ENCODE measurements around the gene KRT77.
A peak's percentile ranks its signal among the peaks of the same experiment; 100 is the strongest.

KRT77 gene

GRCh38 chr12:52691076-52691840, 12.1 kb downstream of the KRT77 start:
- peak; percentile 36 to 45 for DNase-seq

DNA sequence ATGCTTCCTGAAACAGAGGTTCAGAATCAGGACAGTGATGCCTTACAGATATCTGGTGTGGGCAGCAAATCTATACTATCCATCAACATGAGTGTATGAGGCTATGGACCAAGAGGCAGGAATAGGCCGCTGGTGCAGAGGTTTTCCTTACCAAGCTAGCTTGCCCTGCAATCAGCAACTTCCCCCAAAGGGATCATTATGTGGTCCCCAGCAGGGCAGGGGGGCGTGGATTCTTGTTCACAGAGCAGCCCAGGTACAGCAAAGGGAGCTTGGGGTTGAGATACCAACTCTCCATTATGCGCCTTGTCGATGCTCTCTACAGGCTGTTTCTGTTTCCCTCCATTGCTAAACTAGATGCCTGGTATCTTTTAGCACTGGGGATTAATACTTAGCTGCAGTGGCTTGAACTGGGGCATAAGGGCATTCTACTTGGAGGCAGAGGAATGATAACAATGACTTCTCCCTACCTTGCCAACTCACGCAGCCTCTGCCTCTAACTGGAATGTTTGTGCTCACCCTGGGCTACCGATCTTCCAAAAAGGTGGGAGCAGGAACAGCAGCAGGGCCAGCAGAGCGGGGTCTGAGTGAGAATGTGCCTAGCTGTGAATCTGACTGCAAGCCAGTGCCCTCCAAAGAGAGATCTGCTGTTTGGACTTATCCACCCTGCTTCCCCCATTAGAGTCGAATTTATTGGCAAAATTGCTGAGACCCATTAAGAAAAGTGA, 12.8 kb downstream of the KRT77 start:
- DNase-seq: no peak

GRCh38 chr12:52689936-52690335, 13.4 kb downstream of the KRT77 start:
- no peak for DNase-seq

DNA sequence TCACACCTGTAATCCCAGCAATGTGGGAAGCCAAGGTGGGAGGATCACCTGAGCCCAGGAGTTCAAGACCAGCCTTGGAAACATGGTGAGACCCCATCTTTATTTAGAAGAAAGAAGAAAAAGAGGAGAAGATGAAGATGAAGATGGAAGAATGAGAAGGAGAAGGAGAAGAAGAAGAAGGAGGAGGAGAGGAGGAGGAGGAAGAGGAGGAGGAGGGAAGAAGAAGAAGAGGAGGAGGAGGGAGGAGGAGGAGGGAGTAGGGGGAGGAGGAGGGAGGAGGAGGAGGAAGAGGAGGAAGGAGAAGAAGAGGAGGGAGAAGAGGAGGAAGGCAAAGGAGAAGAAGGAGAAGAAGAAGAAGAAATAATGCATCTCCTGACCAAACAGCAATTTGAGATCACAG, 14.1 kb downstream of the KRT77 start:
- DNase-seq: no peak

DNA sequence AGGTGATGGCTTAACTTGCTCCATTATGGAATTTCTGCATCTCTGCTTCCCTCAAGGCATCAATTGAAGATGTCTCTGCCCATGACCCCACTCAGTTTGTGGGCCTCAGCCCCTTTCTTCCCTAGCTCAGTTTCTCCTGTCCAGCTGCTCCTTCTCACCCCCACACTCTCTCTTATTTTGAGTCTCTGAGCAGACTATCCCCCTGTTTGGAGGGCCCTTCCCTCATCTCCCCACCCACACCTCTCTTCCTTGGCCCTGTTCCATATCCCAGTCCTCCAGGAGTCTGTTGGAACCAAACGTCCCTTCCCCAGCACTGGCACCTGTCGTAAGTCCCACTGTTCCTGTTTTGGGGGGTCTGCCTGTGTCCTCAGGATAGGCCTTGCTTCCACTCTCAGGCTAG, 14.8 kb downstream of the KRT77 start:
- no peak for DNase-seq

DNA sequence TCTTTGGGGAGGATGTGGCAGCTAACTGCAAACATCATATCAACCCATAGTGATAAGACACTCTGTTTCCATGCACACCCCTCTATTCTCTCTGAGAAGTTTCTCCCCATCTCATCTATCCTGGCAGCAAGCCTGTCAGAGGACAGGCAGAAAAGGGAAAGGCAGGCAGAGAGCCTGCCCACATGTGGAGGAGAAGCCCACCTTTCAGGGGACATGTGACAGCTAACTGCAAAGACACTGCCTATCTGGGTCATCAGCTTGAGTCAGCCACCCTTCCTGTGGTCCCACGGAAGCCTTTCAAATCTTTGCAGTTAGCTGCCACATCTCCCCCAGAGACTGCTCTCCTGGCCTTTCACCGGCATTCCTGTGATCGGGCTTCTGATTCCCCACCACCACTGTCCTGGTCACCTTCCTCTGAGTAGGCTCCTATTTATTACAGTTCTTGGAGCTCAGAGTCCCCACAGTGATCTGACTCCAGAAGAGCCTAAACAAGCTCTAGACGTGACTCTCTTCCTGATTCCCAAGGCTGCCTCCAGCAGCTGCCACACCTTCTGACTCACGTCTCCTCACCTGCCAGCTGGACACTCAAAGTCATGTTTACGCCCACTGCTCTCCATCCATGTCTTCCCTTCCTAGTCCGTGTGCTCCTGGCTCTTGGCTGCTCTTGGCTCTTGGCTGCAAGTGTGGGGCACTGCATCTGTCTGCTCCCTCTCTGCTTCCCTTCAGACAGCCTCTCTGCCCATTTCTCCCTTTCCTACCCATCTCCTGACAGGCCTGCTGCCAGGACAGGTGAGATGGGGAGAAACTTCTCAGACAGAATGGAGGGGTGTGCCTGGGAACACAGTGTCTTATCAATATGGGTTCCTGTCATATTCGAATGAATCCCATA, 15.6 kb downstream of the KRT77 start:
- no peak for DNase-seq

DNA sequence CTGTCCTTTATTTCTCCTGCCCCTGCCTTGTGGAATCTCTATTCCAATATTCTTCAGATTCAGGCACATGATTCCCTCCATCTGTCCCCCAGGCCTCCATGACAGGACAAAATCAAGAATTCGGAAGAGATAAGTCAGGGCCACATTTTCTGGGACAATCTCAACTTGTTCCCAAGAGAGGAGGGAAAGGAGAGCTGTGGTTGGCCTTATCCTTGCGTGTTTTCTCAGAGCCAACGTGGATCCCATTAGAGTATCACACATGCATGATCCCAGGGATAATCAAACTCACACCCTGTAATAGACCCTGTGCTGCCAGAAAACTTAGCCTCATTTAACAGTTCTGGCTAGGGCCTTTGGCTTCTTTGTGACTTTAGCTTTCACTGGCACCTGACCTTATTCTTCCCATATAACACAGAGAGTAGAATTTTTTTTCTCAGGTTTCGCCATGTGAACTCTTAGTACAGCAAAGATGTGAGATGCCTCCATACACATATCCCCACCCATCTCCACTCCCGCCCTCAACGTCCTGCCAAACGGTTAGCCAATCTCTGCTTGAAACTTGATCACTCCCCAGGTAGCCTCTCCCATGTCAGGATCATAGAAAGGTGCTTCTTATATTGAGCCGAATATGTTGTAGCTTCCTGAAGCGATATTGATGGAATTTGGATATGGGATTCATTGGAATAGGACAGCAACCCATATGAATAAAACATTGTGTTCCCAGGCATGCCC, 16.4 kb downstream of the KRT77 start:
- no peak for DNase-seq

- no peak for DNase-seq
These were observed 17.3 kb downstream of the KRT77 start for GRCh38 chr12:52686063-52686462.

DNA sequence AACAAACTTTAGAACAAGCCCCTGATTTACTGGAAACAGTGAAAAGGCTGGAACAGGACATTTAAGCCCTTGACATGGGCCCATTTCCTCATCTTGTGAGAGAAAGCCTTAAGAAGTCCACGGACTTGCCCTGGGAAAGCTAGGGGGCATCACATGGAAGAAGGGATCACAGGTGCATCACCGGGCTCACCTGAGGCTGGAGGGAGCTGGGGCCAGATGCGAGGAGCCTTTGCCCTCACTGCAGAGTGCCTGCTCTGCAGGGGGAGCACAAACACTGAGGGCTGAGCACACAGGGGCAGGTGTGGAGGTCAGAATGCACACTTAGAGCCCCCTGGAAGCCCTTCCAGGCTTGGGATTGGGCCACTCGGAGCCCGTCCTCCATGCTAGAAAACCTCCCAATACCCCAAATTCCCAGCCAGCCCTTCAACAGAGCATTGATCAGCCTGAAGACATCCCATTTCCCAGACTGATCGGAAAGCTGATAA, 17.9 kb downstream of the KRT77 start:
- no peak for DNase-seq

DNA sequence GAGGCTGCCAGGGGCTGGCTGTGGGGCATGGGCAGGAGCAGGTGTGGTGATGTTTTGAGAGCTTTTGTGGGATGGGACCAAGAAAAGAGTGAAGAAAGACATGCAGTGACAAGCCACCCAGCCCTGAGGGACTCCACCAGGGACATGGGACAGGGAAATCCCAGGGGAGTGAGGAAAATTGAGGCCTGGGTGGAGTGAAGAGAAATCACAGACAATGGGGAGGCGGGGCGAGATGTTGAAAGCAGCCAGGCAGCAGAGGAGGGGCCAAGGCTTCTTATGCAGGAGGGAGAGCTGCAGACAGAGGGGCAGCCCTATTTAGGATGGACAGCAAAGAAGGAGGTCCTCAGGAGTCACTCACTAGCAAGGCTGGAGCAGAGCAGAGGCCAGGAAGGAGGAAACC, 18.9 kb downstream of the KRT77 start:
- no peak for DNase-seq

DNA sequence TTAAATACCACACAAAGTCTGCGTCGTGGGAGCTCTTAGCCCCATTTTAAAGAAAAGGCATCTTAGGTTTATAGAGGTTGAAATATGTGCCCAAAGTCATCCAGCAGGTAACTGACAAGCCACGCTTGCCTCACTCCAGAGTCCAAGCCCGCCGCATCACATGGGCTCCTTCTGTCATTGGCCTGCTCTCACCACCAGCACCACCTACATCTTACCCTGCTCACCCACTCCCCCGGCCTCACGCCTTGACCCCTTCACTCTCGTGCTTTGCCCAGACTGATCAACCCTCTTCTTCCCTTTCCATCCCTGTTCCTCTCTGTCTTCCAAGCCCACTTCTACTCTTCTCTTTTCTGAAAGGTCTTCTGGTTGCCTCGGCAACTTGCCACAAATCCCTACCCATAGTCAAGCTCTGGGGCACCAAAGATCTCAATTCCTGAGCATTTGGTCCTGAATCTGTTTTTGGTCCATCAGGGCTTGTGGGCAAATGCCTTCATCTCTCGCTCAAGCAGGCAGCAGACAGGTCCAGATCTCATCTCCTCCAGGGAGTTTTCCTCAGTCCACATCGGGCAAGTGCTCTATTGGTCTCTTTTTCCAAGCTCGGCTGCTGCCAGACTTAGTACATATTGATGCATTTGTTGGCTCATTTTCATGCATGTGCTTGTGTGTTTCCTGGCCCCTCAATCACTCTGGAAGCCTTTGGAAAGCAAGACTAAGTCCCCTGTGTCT, 19.6 kb downstream of the KRT77 start:
- no peak for DNase-seq

- DNase-seq: no peak
These were observed 20.3 kb downstream of the KRT77 start for GRCh38 chr12:52682938-52683574.

- DNase-seq: no peak
These were observed 21.0 kb downstream of the KRT77 start for GRCh38 chr12:52682381-52682660.

GRCh38 chr12:52681526-52682380, 21.6 kb downstream of the KRT77 start:
- peak; percentile 23 to 24 for DNase-seq

- DNase-seq: no peak
These were observed 23.0 kb downstream of the KRT77 start, which contains the start of gene KRT1 for GRCh38 chr12:52680363-52680762. KRT1 (minus strand) TSS chr12:52680407; CDS start chr12:52680348, 59 bp downstream.

DNA sequence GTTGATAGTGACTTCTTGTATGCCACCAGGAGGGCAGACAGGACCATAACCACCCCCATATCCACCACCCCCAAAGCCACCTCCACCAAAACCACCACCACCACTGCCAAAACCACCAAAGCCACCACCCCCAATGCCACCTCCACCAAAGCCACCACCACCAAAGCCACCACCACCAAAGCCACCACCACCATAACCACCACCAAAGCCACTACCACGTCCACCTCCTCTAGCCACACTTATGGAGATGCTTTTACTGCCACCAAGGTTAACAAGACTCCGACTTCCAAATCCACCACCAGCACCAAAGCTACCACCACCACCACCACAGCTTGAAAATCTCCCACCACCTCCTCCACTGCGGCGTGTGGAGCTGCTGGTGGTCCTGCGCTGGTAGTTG, 23.4 kb downstream of the KRT77 start:
- no peak for DNase-seq

GRCh38 chr12:52677671-52678070, 25.7 kb downstream of the KRT77 start:
- DNase-seq: no peak

DNA sequence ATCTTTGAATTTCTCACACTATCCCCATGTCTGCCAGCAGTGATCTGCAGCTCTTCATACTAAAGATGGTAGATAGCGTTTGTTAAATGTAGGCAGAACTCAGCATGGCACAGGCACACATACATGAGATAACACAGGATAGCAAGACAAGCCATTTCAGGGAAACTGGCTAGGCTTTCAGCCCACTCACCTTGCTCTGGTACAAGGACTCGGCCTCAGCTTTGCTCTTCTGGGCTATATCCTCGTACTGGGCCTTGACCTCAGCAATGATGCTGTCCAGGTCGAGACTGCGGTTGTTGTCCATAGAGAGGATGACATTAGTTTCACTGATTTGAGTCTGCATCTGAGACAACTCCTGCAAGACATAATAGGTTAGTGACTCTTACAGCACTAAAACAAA, 26.2 kb downstream of the KRT77 start:
- DNase-seq: no peak

DNA sequence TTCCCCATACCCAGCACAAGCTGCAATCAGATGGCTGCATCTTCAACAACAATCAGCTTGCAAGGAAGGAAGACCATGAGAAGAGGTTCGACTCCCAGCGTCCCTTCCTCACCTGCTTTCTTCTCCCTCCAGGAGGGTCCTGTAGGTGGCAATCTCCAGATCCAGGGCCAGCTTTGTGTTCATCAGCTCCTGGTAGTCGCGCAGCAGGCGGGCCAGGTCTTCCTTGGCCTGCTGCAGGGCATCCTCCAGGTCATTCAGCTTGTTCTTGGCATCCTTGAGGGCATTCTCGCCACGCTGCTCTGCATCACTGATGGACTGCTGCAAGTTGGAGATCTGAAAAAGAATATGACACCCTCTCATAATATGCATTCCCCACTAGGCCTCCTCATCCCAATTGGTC, 27.2 kb downstream of the KRT77 start:
- no peak for DNase-seq

DNA sequence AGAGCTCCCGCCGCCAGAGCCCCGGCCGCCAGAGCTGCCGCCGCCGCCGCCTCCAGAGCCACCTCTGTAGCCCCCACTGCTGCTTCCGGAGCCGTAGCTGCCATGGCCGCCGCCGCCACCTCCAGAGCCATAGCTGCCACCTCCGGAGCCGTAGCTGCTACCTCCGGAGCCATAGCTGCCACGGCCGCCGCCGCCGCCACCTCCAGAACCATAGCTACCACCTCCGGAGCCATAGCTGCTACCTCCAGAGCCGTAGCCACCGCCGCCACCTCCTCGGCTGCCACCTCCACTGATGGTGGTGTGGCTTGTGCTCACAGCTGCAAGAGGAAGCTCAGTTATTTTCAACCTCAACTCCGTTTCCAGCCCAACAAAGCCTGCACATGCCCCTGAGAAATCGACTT, 28.0 kb downstream of the KRT77 start:
- no peak for DNase-seq

DNA sequence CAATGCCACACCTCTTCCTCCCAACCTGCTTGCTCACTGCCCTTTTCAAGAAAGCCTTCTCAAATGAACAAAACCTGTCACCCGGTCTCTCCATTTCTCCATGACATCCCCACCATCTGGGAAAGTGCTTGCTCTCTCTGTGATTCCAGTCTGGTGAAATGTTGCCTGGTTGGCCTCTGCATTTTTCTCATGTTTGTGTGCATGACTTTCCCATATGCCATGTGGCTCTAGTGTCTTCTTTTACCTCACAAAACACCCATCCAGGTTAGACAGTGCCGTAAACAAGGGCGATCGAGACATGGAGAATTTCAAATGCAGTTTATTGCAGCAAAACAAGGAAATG, 28.9 kb downstream of the KRT77 start:
- no peak for DNase-seq

Measured in CD4-positive, alpha-beta T cell treated with Interleukin-4 for 1 hour (primary cell).